PC-9 (cell line): Measurements from ENCODE around the gene SPRED2. TPM values are rescaled to one million over a fixed set of nuclear protein-coding genes. Genes with fewer than 3 reads are reported as not detected.

ENCODE experiments used
- BruUV-seq: library from RNA; stranded (reverse); fragments of 400-500 nt; replicated peaks from 2 replicates; lab custom pipeline; 2021; lab: Mats Ljungman, UMichigan
- CTCF ChIA-PET: fragments of 300-600 bp; sonication (Branson Sonifier 250); formaldehyde crosslinking; loops from one replicate; lab custom pipeline; 2022; ENCODE audit warnings: antibody characterized with exemption; lab: Charles Lee
- POLR2A ChIA-PET: fragments of 300-600 bp; sonication (Branson Sonifier 250); formaldehyde crosslinking; loops from one replicate; lab custom pipeline; 2022; ENCODE audit warnings: antibody characterized with exemption; ENCODE audit not compliant: unreplicated experiment; lab: Charles Lee
- DNase-seq, 2 experiments: peaks; one replicate each; pipeline versions ENCODE4 v3.0.0 to v3.0.0-alpha.2; 2015 to 2022; ENCODE audit warnings: mixed read lengths in 1 of 2
- H2AFZ ChIP-seq: fragments of 200-600 bp; sonication (generic); 2 replicates; pipeline ENCODE4 v1.8.1; 2017; ENCODE audit warnings: antibody characterized with exemption
- H3F3A ChIP-seq: fragments of 200-600 bp; sonication (generic); 2 replicates; pipeline ENCODE4 v1.8.1; 2017; ENCODE audit warnings: antibody characterized with exemption, mild to moderate bottlenecking, low read depth; ENCODE audit not compliant: insufficient read depth
- H3K27ac ChIP-seq: fragments of 200-600 bp; sonication (generic); 2 replicates; pipeline ENCODE4 v1.6.1; 2016; ENCODE audit warnings: mixed run types
- H3K27me3 ChIP-seq: fragments of 200-600 bp; sonication (generic); 2 replicates; pipeline ENCODE4 v1.6.1; 2016; ENCODE audit warnings: low read depth, mixed run types; ENCODE audit not compliant: insufficient read depth
- H3K36me3 ChIP-seq: fragments of 200-600 bp; sonication (generic); 2 replicates; pipeline ENCODE4 v1.6.1; 2016; ENCODE audit warnings: low read depth, mixed run types
- H3K4me1 ChIP-seq: fragments of 200-600 bp; sonication (generic); replicated peaks from 2 replicates; pipeline ENCODE4 v1.6.1; 2016; ENCODE audit warnings: mixed run types; ENCODE audit not compliant: insufficient read depth
- H3K4me2 ChIP-seq: fragments of 200-600 bp; sonication (generic); 2 replicates; pipeline ENCODE4 v1.6.1; 2017; ENCODE audit warnings: mixed run types
- H3K4me3 ChIP-seq: fragments of 200-600 bp; sonication (generic); 2 replicates; pipeline ENCODE4 v1.6.1; 2016; ENCODE audit warnings: mixed run types
- H3K79me2 ChIP-seq: fragments of 200-600 bp; sonication (generic); 2 replicates; pipeline ENCODE4 v1.6.1; 2017; ENCODE audit warnings: low read depth, mixed run types
- H3K9me2 ChIP-seq: fragments of 200-600 bp; sonication (generic); 2 replicates; pipeline ENCODE4 v1.8.1; 2017; ENCODE audit warnings: mild to moderate bottlenecking; ENCODE audit not compliant: insufficient read depth
- H3K9me3 ChIP-seq: fragments of 200-600 bp; sonication (generic); 2 replicates; pipeline ENCODE4 v1.8.1; 2016; ENCODE audit warnings: low read depth; ENCODE audit not compliant: insufficient read depth
- H4K20me1 ChIP-seq: fragments of 200-600 bp; sonication (generic); 2 replicates; pipeline ENCODE4 v1.8.1; 2017; ENCODE audit not compliant: insufficient read depth
- EZH2 ChIP-seq: fragments of 200-600 bp; sonication (generic); IDR thresholded peaks from 2 replicates; pipeline ENCODE4 v1.8.0; 2017; ENCODE audit warnings: antibody characterized with exemption, low read depth
- intact Hi-C: fragments of 100-400 bp; cut with micrococcal nuclease; formaldehyde crosslinking; loops from one replicate; pipeline ENCODE4 v1.10.0; 2022; ENCODE audit not compliant: unreplicated experiment
- total RNA-seq: library from RNA; stranded (reverse); gene quantifications from 2 replicates; pipeline ENCODE4 v1.2.3, GENCODE V29; 2021
- TF ChIP-seq, protein P1 (sequence below): fragments of 200-600 bp; sonication (generic); conservative IDR thresholded peaks from 2 replicates; pipeline ENCODE4 v1.6.1; 2017; ENCODE audit warnings: mixed run types, antibody characterized with exemption, mild to moderate bottlenecking, moderate library complexity

Gene SPRED2
- total RNA-seq, 1 experiment from 2014 or later: 33.6 TPM

- Histone ChIP-seq H3K27ac (no peak overlapping the region), H3K27me3 (no peaks in the 10 kb centered on the region), H3K4me3 (no peak overlapping the region), H3K4me1 (peaks cover 5% of the 10 kb centered on the region; the same call in 1 of the 2 replicates), H3K9me3 (no peaks in the 10 kb centered on the region), H3K79me2 (no peaks in the 10 kb centered on the region), H3K36me3 (no peaks in the 10 kb centered on the region), H2AFZ (no peak overlapping the region), H3K9me2 (no peaks in the 10 kb centered on the region), H4K20me1 (no peaks in the 10 kb centered on the region), H3K4me2 (no peak overlapping the region), H3F3A (0 out of 2 replicates have a peak, but pooled peaks cover 9% of the 10 kb centered on the region)
- ChIA-PET POLR2A (no interaction called here), CTCF (no interaction called here)
- no peak for TF ChIP-seq EZH2
- TF ChIP-seq, protein P1, sequence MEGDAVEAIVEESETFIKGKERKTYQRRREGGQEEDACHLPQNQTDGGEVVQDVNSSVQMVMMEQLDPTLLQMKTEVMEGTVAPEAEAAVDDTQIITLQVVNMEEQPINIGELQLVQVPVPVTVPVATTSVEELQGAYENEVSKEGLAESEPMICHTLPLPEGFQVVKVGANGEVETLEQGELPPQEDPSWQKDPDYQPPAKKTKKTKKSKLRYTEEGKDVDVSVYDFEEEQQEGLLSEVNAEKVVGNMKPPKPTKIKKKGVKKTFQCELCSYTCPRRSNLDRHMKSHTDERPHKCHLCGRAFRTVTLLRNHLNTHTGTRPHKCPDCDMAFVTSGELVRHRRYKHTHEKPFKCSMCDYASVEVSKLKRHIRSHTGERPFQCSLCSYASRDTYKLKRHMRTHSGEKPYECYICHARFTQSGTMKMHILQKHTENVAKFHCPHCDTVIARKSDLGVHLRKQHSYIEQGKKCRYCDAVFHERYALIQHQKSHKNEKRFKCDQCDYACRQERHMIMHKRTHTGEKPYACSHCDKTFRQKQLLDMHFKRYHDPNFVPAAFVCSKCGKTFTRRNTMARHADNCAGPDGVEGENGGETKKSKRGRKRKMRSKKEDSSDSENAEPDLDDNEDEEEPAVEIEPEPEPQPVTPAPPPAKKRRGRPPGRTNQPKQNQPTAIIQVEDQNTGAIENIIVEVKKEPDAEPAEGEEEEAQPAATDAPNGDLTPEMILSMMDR: no peak
- intact Hi-C loops: no loop called here
- BruUV-seq: no TSS peak
- DNase-seq: no peak
These were observed 133.2 kb downstream of the SPRED2 start for GRCh38 chr2:65299246-65299645.

GRCh38 chr2:65298089-65298488, 134.3 kb downstream of the SPRED2 start:
- Histone ChIP-seq H2AFZ (no peak overlapping the region), H3K36me3 (no peaks in the 10 kb centered on the region), H3K79me2 (no peaks in the 10 kb centered on the region), H3F3A (0 out of 2 replicates have a peak, but pooled peaks cover 9% of the 10 kb centered on the region), H3K4me2 (no peak overlapping the region), H3K27me3 (no peaks in the 10 kb centered on the region), H3K4me3 (no peak overlapping the region), H3K9me2 (no peaks in the 10 kb centered on the region), H3K27ac (no peak overlapping the region), H3K4me1 (peaks cover 5% of the 10 kb centered on the region; the same call in 1 of the 2 replicates), H4K20me1 (no peaks in the 10 kb centered on the region), H3K9me3 (no peaks in the 10 kb centered on the region)
- no TSS peak for BruUV-seq
- TF ChIP-seq, protein P1: no peak
- TF ChIP-seq EZH2: no peak
- ChIA-PET POLR2A (no interaction called here), CTCF (interaction anchor here (0.5 kb wide), 1 partner anchor 575 kb away, joined by 4 read pairs; no protein-coding TSS in a partner anchor)
- DNase-seq: no peak
- intact Hi-C loops: no loop called here

GRCh38 chr2:65297544-65297943, 134.9 kb downstream of the SPRED2 start:
- Histone ChIP-seq H3K9me3 (no peaks in the 10 kb centered on the region), H3K4me2 (no peak overlapping the region), H3K27ac (no peak overlapping the region), H2AFZ (no peak overlapping the region), H3K4me3 (no peak overlapping the region), H3F3A (0 out of 2 replicates have a peak, but pooled peaks cover 9% of the 10 kb centered on the region), H3K27me3 (no peaks in the 10 kb centered on the region), H4K20me1 (no peaks in the 10 kb centered on the region), H3K9me2 (no peaks in the 10 kb centered on the region), H3K79me2 (no peaks in the 10 kb centered on the region), H3K4me1 (peaks cover 5% of the 10 kb centered on the region; the same call in 1 of the 2 replicates), H3K36me3 (no peaks in the 10 kb centered on the region)
- TF ChIP-seq, protein P1: no peak
- no peak for TF ChIP-seq EZH2
- BruUV-seq: no TSS peak
- CTCF ChIA-PET: no interaction called here
- intact Hi-C loops: no loop called here
- POLR2A ChIA-PET: no interaction called here
- no peak for DNase-seq
